A549 (cell line): Measurements from ENCODE around the gene MTAP. TPM values are rescaled to one million over a fixed set of nuclear protein-coding genes. Genes with fewer than 3 reads are reported as not detected.

Experiments
- ATAC-seq, 2 experiments: fragments of 200-7000 bp in 1 of 2; fragments of >200 bp in 1 of 2; cut with Nextera tagmentation in 1 of 2; cut with Tn5 transposase in 1 of 2; 3 replicates each; pipeline versions ENCODE4 v1.8.0 to v1.9.1; 2018 to 2020; ENCODE audit warnings: mild to moderate bottlenecking in 1 of 2, moderate library complexity in 1 of 2
- CTCF ChIA-PET: fragments of 300-600 bp; sonication (Branson Sonifier 250); formaldehyde crosslinking; extraction: SDS; loops from one replicate; lab custom pipeline; 2021; ENCODE audit warnings: antibody characterized with exemption, inconsistent platforms; lab: Yijun Ruan, JAX
- POLR2A ChIA-PET: fragments of 350-600 bp; formaldehyde crosslinking; extraction: SDS; loops from one replicate; lab custom pipeline; 2021; ENCODE audit warnings: antibody characterized with exemption, inconsistent platforms; lab: Yijun Ruan, JAX
- DNase-seq, 2 experiments: peaks; one replicate each; pipeline versions ENCODE4 v3.0.0 to v3.0.0-alpha.2; 2011 to 2016; ENCODE audit warnings: low read depth in 1 of 2, low spot score in 1 of 2
- FAIRE-seq: peaks from 2 replicates; lab custom pipeline; 2011; peaks lifted over from hg19 to GRCh38; lab: Jason Lieb, UNC
- H3K27ac ChIP-seq, 2 experiments: fragments of >200 bp; sonication (Bioruptor Twin); formaldehyde crosslinking; 3 replicates each; pipeline ENCODE4 v1.5.1; 2016 to 2017
- H3K4me1 ChIP-seq: fragments of >200 bp; sonication (Bioruptor Twin); formaldehyde crosslinking; 3 replicates; pipeline ENCODE4 v1.6.1; 2016
- H3K4me2 ChIP-seq: fragments of >200 bp; sonication (Bioruptor Twin); formaldehyde crosslinking; 3 replicates; pipeline ENCODE4 v1.6.1; 2016
- H3K4me3 ChIP-seq: fragments of >200 bp; sonication (Bioruptor Twin); formaldehyde crosslinking; 3 replicates; pipeline ENCODE4 v1.5.1; 2016
- H3K9me3 ChIP-seq: fragments of >200 bp; sonication (Bioruptor Twin); formaldehyde crosslinking; 3 replicates; pipeline ENCODE4 v1.6.1; 2016
- ATOH8 ChIP-seq: fragments of 250-450 bp; sonication (Bioruptor Pico); IDR thresholded peaks from 2 replicates; pipeline ENCODE4 v1.5.0; 2020; ENCODE audit warnings: low read depth, mild to moderate bottlenecking, moderate library complexity
- BHLHE40 ChIP-seq: IDR thresholded peaks from 2 replicates; pipeline ENCODE4 v1.6.1; 2012; ENCODE audit warnings: low read depth, low read length, inconsistent platforms
- CHD4 ChIP-seq: fragments of 200-600 bp; sonication (generic); IDR thresholded peaks from 2 replicates; pipeline ENCODE4 v1.6.1; 2016; ENCODE audit warnings: antibody characterized with exemption, mild to moderate bottlenecking, borderline replicate concordance
- CTCF ChIP-seq: fragments of >200 bp; sonication (Bioruptor Twin); formaldehyde crosslinking; IDR thresholded peaks from 3 replicates; pipeline ENCODE4 v1.5.1; 2016
- E2F6 ChIP-seq: IDR thresholded peaks from 2 replicates; pipeline ENCODE4 v1.6.1; 2012; ENCODE audit warnings: low read depth, borderline replicate concordance
- EHF ChIP-seq: fragments of 250-450 bp; sonication (Bioruptor Pico); IDR thresholded peaks from 2 replicates; pipeline ENCODE4 v1.5.0; 2020; ENCODE audit warnings: mild to moderate bottlenecking
- ELK1 ChIP-seq: fragments of 150-350 bp; IDR thresholded peaks from 2 replicates; pipeline ENCODE4 v1.6.1; 2014; ENCODE audit warnings: low read depth, mild to moderate bottlenecking, low read length
- GATA3 ChIP-seq: IDR thresholded peaks from 2 replicates; pipeline ENCODE4 v1.6.1; 2012; ENCODE audit warnings: borderline replicate concordance
- HDAC2 ChIP-seq: fragments of 200-600 bp; sonication (generic); IDR thresholded peaks from 2 replicates; pipeline ENCODE4 v1.6.1; 2016
- HES2 ChIP-seq: fragments of >200 bp; sonication (Bioruptor Twin); formaldehyde crosslinking; IDR thresholded peaks from 2 replicates; pipeline ENCODE4 v1.6.1; 2016
- HMGXB4 ChIP-seq: fragments of 250-450 bp; sonication (Bioruptor Pico); IDR thresholded peaks from 2 replicates; pipeline ENCODE4 v1.5.0; 2021; ENCODE audit warnings: mild to moderate bottlenecking, moderate library complexity, borderline replicate concordance
- HOXA7 ChIP-seq: fragments of 250-450 bp; sonication (Bioruptor Pico); IDR thresholded peaks from 2 replicates; pipeline ENCODE4 v1.5.0; 2020; ENCODE audit warnings: mild to moderate bottlenecking, moderate library complexity
- JUN ChIP-seq, 2 experiments: fragments of >200 bp; sonication (Bioruptor Twin); formaldehyde crosslinking; IDR thresholded peaks; 2 replicates in 1 of 2; 3 replicates in 1 of 2; pipeline ENCODE4 v1.6.1; 2016 to 2017
- KDM1A ChIP-seq: fragments of 200-600 bp; sonication (generic); IDR thresholded peaks from 2 replicates; pipeline ENCODE4 v1.6.1; 2016; ENCODE audit warnings: low read depth, mild to moderate bottlenecking
- KDM5A ChIP-seq: fragments of 200-600 bp; sonication (generic); IDR thresholded peaks from 2 replicates; pipeline ENCODE4 v1.6.1; 2016; ENCODE audit warnings: antibody characterized with exemption, mild to moderate bottlenecking
- MAFK ChIP-seq: fragments of 450-650 bp; IDR thresholded peaks from 2 replicates; pipeline ENCODE4 v1.6.1; 2014; ENCODE audit not compliant: partially characterized antibody
- MYC ChIP-seq: IDR thresholded peaks from 2 replicates; pipeline ENCODE4 v1.6.1; 2012; ENCODE audit warnings: mild to moderate bottlenecking, inconsistent platforms, low read length, improper control_type of control experiment, borderline replicate concordance
- NFE2L2 ChIP-seq: fragments of 150-350 bp; conservative IDR thresholded peaks from 2 replicates; pipeline ENCODE4 v1.6.1; 2014; ENCODE audit warnings: low read length
- PBX3 ChIP-seq: IDR thresholded peaks from 2 replicates; pipeline ENCODE4 v1.6.1; 2012
- POLR2A ChIP-seq: IDR thresholded peaks from 2 replicates; pipeline ENCODE4 v1.6.1; 2012; ENCODE audit warnings: mild to moderate bottlenecking, low read length
- POLR2AphosphoS2 ChIP-seq: conservative IDR thresholded peaks from 2 replicates; pipeline ENCODE4 v1.6.1; 2012; ENCODE audit warnings: low read length, improper control_type of control experiment, inconsistent platforms
- RAD21 ChIP-seq, 2 experiments: fragments of >200 bp in 1 of 2; sonication (Bioruptor Twin) in 1 of 2; formaldehyde crosslinking in 1 of 2; IDR thresholded peaks in 1 of 2; conservative IDR thresholded peaks in 1 of 2; 2 replicates in 1 of 2; 3 replicates in 1 of 2; pipeline ENCODE4 v1.6.1; 2012 to 2018; ENCODE audit warnings: inconsistent platforms in 1 of 2
- RARB ChIP-seq: fragments of 250-450 bp; sonication (Bioruptor Pico); IDR thresholded peaks from 2 replicates; pipeline ENCODE4 v1.8.0; 2021; ENCODE audit warnings: mild to moderate bottlenecking, moderate library complexity
- RCOR1 ChIP-seq: fragments of 150-350 bp; IDR thresholded peaks from 2 replicates; pipeline ENCODE4 v1.6.1; 2014; ENCODE audit warnings: antibody characterized with exemption, low read length, low read depth
- SREBF2 ChIP-seq: fragments of 450-650 bp; IDR thresholded peaks from 2 replicates; pipeline ENCODE4 v1.6.1; 2014; ENCODE audit warnings: mild to moderate bottlenecking, moderate library complexity
- ZC3H11A ChIP-seq: fragments of 450-650 bp; IDR thresholded peaks from 2 replicates; pipeline ENCODE4 v1.6.1; 2014; ENCODE audit warnings: antibody characterized with exemption, mild to moderate bottlenecking
- ZFP36 ChIP-seq: fragments of 450-650 bp; IDR thresholded peaks from 2 replicates; pipeline ENCODE4 v1.6.1; 2014; ENCODE audit warnings: borderline replicate concordance; ENCODE audit not compliant: partially characterized antibody
- ZNF302 ChIP-seq: fragments of 250-450 bp; sonication (Bioruptor Pico); IDR thresholded peaks from 2 replicates; pipeline ENCODE4 v1.9.0; 2021; ENCODE audit warnings: inconsistent platforms, mild to moderate bottlenecking, moderate library complexity
- ZSCAN20 ChIP-seq: fragments of 250-450 bp; sonication (Bioruptor Pico); IDR thresholded peaks from 2 replicates; pipeline ENCODE4 v1.8.0; 2022; ENCODE audit warnings: mild to moderate bottlenecking, moderate library complexity
- WGBS: methylation state at CpG from one replicate; pipeline ENCODE4 v1.1.6; 2017; ENCODE audit errors: missing lambda C conversion rate; 5-methylcytosine and 5-hydroxymethylcytosine counted together
- polyA plus RNA-seq, 4 experiments: library from polyadenylated mRNA; depleted of rRNA in 3 of 4; stranded (reverse); fragments of >200 nt; fragmentation: RNase III in 1 of 4; extraction: RNeasy Plus Mini Kit Qiagen cat#74134 plus additional on column Dnase treatment in 1 of 4; gene quantifications; 2 replicates in 3 of 4; 3 replicates in 1 of 4; pipeline ENCODE4 v1.2.3, GENCODE V29; 2011 to 2017

The MTAP gene
- polyA plus RNA-seq, 2 of the 4 experiments (the other 2 are of a cell fraction): 4.1 to 35.6 TPM

- POLR2A ChIA-PET: no interaction called here
- no peaks in the 10 kb centered on the region for H3K4me1 ChIP-seq
- H3K9me3 ChIP-seq: no peaks in the 10 kb centered on the region
- FAIRE-seq (no peak), ATAC-seq (no peak), DNase-seq (no peak)
- H3K27ac ChIP-seq: no peak overlapping the region
- H3K4me2 ChIP-seq: no peak overlapping the region
- WGBS: no CpG with 5 or more reads among the region's 1 CpG
- H3K4me3 ChIP-seq: no peak overlapping the region
- CTCF ChIA-PET: no interaction called here
- no peak for TF ChIP-seq RCOR1
- no peak for TF ChIP-seq KDM1A
- TF ChIP-seq NFE2L2: no peak
- TF ChIP-seq HES2: no peak
- no peak for TF ChIP-seq E2F6
- TF ChIP-seq ZNF302: no peak
- no peak for TF ChIP-seq RARB (CRISPR knock-in tag)
- TF ChIP-seq ELK1: no peak
- TF ChIP-seq POLR2AphosphoS2: no peak
- no peak for TF ChIP-seq ATOH8
- TF ChIP-seq HDAC2: no peak
- TF ChIP-seq HMGXB4 (CRISPR knock-in tag): no peak
- TF ChIP-seq ZC3H11A: no peak
- no peak for TF ChIP-seq MYC
- no peak for TF ChIP-seq CTCF
- no peak for TF ChIP-seq RAD21 (conservative IDR thresholded peaks at IDR 0.05 in 1 of 2, IDR thresholded peaks at IDR 0.05 in 1 of 2)
- TF ChIP-seq BHLHE40: no peak
- no peak for TF ChIP-seq MAFK
- TF ChIP-seq GATA3: no peak
- no peak for TF ChIP-seq EHF
These were observed 63.9 kb downstream of the MTAP start for GRCh38 chr9:21866302-21866701.

- Histone ChIP-seq H3K9me3 (no peaks in the 10 kb centered on the region), H3K4me2 (no peak overlapping the region), H3K4me1 (no peaks in the 10 kb centered on the region), H3K4me3 (no peak overlapping the region), H3K27ac (no peak overlapping the region)
- WGBS: no CpG with 5 or more reads among the region's 3 CpGs
- ChIA-PET CTCF (no interaction called here), POLR2A (no interaction called here)
- no peak for FAIRE-seq
- DNase-seq: no peak
- ATAC-seq: no peak
- TF ChIP-seq ZSCAN20 (CRISPR knock-in tag) (no peak), KDM5A (no peak), RARB (CRISPR knock-in tag) (no peak), ZFP36 (no peak), PBX3 (no peak), POLR2A (no peak), JUN (IDR thresholded peaks at IDR 0.05) (no peak), ZNF302 (no peak), E2F6 (no peak), HOXA7 (no peak), CHD4 (no peak), SREBF2 (no peak), CTCF (no peak)
These were observed 69.0 kb downstream of the MTAP start for GRCh38 chr9:21871256-21871975.
